PC-3 (cell line): ENCODE results near the gene GTF2F2. TPM values are rescaled to one million over a fixed set of nuclear protein-coding genes. Genes with fewer than 3 reads are reported as not detected.

Experiments
- ATAC-seq: fragments of 200-7000 bp; cut with Tn5 transposase; 2 replicates; pipeline ENCODE4 v1.9.1; 2020; ENCODE audit warnings: mild to moderate bottlenecking, moderate library complexity
- BruUV-seq: library from RNA; stranded (reverse); fragments of 400-500 nt; replicated peaks from 2 replicates; lab custom pipeline; 2021; lab: Mats Ljungman, UMichigan
- CTCF ChIA-PET: fragments of 300-600 bp; sonication (Branson Sonifier 250); formaldehyde crosslinking; loops from one replicate; lab custom pipeline; 2022; ENCODE audit warnings: antibody characterized with exemption; lab: Charles Lee
- POLR2A ChIA-PET: fragments of 300-600 bp; sonication (Branson Sonifier 250); formaldehyde crosslinking; loops from one replicate; lab custom pipeline; 2022; ENCODE audit warnings: antibody characterized with exemption; ENCODE audit not compliant: unreplicated experiment; lab: Charles Lee
- DNase-seq: peaks from one replicate; pipeline ENCODE4 v3.0.0-alpha.2; 2015
- H2AFZ ChIP-seq: fragments of 300-600 bp; sonication (generic); 2 replicates; pipeline ENCODE4 v1.6.0; 2016; ENCODE audit warnings: antibody characterized with exemption, low read length
- H3F3A ChIP-seq: fragments of 300-600 bp; sonication (generic); one replicate; pipeline ENCODE4 v1.6.0; 2017; ENCODE audit warnings: antibody characterized with exemption, low read length, control low read depth, mild to moderate bottlenecking; ENCODE audit not compliant: unreplicated experiment
- H3K27ac ChIP-seq: fragments of 300-600 bp; sonication (generic); 2 replicates; pipeline ENCODE4 v1.5.1; 2016; ENCODE audit warnings: mild to moderate bottlenecking, low read length
- H3K27me3 ChIP-seq: fragments of 300-600 bp; sonication (generic); 2 replicates; pipeline ENCODE4 v1.6.1; 2016; ENCODE audit warnings: low read length, mixed read lengths
- H3K36me3 ChIP-seq: fragments of 300-600 bp; sonication (generic); 2 replicates; pipeline ENCODE4 v1.6.1; 2016; ENCODE audit warnings: low read depth, mixed run types, low read length, mixed read lengths
- H3K4me1 ChIP-seq: fragments of 300-600 bp; sonication (generic); 2 replicates; pipeline ENCODE4 v1.5.1; 2016; ENCODE audit warnings: low read length; ENCODE audit not compliant: insufficient read depth
- H3K4me2 ChIP-seq: fragments of 300-600 bp; sonication (generic); 2 replicates; pipeline ENCODE4 v1.6.0; 2016; ENCODE audit warnings: low read length
- H3K4me3 ChIP-seq: fragments of 300-600 bp; sonication (generic); 2 replicates; pipeline ENCODE4 v1.5.1; 2016; ENCODE audit warnings: mild to moderate bottlenecking, low read length, mixed read lengths
- H3K79me2 ChIP-seq: fragments of 300-600 bp; sonication (generic); 2 replicates; pipeline ENCODE4 v1.6.1; 2017; ENCODE audit warnings: low read length, mixed read lengths
- H3K9ac ChIP-seq: fragments of 300-600 bp; sonication (generic); 2 replicates; pipeline ENCODE4 v1.6.0; 2016; ENCODE audit warnings: mild to moderate bottlenecking, low read length
- H3K9me2 ChIP-seq: fragments of 300-600 bp; sonication (generic); replicated peaks from 2 replicates; pipeline ENCODE4 v1.6.1; 2016; ENCODE audit warnings: mixed run types, low read length, mixed read lengths
- H3K9me3 ChIP-seq: fragments of 300-600 bp; sonication (generic); 2 replicates; pipeline ENCODE4 v1.6.1; 2016; ENCODE audit warnings: low read length, mixed read lengths
- H4K20me1 ChIP-seq: fragments of 300-600 bp; sonication (generic); 2 replicates; pipeline ENCODE4 v1.6.1; 2016; ENCODE audit warnings: low read length, mixed read lengths
- CTCF ChIP-seq: fragments of 300-600 bp; sonication (generic); conservative IDR thresholded peaks from 2 replicates; pipeline ENCODE4 v1.5.1; 2017; ENCODE audit warnings: antibody characterized with exemption, low read depth, mild to moderate bottlenecking, low read length
- EZH2 ChIP-seq: fragments of 300-600 bp; sonication (generic); IDR thresholded peaks from one replicate; pipeline ENCODE4 v1.6.1; 2017; ENCODE audit warnings: antibody characterized with exemption, mild to moderate bottlenecking, low read length; ENCODE audit not compliant: unreplicated experiment
- EZH2phosphoT487 ChIP-seq: fragments of 300-600 bp; sonication (generic); IDR thresholded peaks from 2 replicates; pipeline ENCODE4 v1.6.1; 2018; ENCODE audit warnings: mild to moderate bottlenecking, antibody characterized with exemption, low read length, borderline replicate concordance
- intact Hi-C: fragments of 100-400 bp; cut with micrococcal nuclease; formaldehyde crosslinking; loops from 2 replicates; pipeline ENCODE4 v1.9.0; 2023
- total RNA-seq: library from RNA; depleted of rRNA; stranded (reverse); fragments of >200 nt; gene quantifications from 2 replicates; pipeline ENCODE4 v1.2.3, GENCODE V29; 2014

Gene GTF2F2
- total RNA-seq, 1 experiment from 2014 or later = 28.3 TPM

DNA sequence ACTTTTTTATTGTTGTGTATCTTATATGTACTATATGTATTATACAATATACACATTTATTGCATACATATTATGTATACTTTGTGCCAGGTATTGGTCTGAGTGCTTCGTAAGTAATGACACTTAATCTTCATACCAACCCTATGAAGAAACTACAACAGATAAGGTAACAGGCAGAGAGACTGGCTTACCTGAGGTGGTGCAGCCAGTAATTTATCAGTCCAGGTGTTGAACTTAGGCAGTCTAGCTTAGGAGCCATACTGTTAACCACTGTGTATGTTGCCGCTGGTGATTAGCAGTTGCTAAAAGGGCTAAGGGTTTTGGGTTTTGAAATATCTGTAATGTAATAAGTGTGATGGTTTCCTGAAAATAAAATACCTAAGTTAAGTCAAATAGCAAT, 134.1 kb downstream of the GTF2F2 start:
- no peaks in the 10 kb centered on the region for H3K9me3 ChIP-seq
- H3K4me3 ChIP-seq = no peak overlapping the region
- intact Hi-C loops = no loop called here
- no peak overlapping the region for H2AFZ ChIP-seq
- H4K20me1 ChIP-seq = no peaks in the 10 kb centered on the region
- H3K4me1 ChIP-seq = peaks cover 28% of the 10 kb centered on the region
- H3K27me3 ChIP-seq = no peaks in the 10 kb centered on the region
- no peaks in the 10 kb centered on the region for H3K9me2 ChIP-seq
- H3K79me2 ChIP-seq = no peaks in the 10 kb centered on the region
- no peak overlapping the region for H3K4me2 ChIP-seq
- no TSS peak for BruUV-seq
- ChIA-PET POLR2A (no interaction called here), CTCF (no interaction called here)
- H3K27ac ChIP-seq = no peak overlapping the region
- TF ChIP-seq EZH2phosphoT487 (no peak), EZH2 (no peak), CTCF (no peak)
- H3F3A ChIP-seq = no peaks in the 10 kb centered on the region
- no peak for DNase-seq
- no peak overlapping the region for H3K9ac ChIP-seq
- ATAC-seq = no peak
- H3K36me3 ChIP-seq = peaks cover 7% of the 10 kb centered on the region

- no peak overlapping the region for H3K4me3 ChIP-seq
- H4K20me1 ChIP-seq = no peaks in the 10 kb centered on the region
- H2AFZ ChIP-seq = no peak overlapping the region
- no peaks in the 10 kb centered on the region for H3K27me3 ChIP-seq
- peak overlapping the region; percentile 23; the same call in 1 of the 2 replicates for H3K27ac ChIP-seq
- H3K36me3 ChIP-seq = peaks cover 7% of the 10 kb centered on the region
- ChIA-PET CTCF (no interaction called here), POLR2A (no interaction called here)
- TF ChIP-seq EZH2phosphoT487 (no peak), CTCF (no peak), EZH2 (no peak)
- H3F3A ChIP-seq = no peaks in the 10 kb centered on the region
- no peak overlapping the region for H3K9ac ChIP-seq
- H3K4me2 ChIP-seq = peak overlapping the region; percentile 65
- peak; percentile 73 for ATAC-seq
- H3K79me2 ChIP-seq = no peaks in the 10 kb centered on the region
- no peaks in the 10 kb centered on the region for H3K9me3 ChIP-seq
- intact Hi-C loops = no loop called here
- peaks cover 28% of the 10 kb centered on the region for H3K4me1 ChIP-seq
- no peaks in the 10 kb centered on the region for H3K9me2 ChIP-seq
- peak; percentile 26 for DNase-seq
- BruUV-seq = no TSS peak
Measured at GRCh38 chr13:45255247-45255987, 135.1 kb downstream of the GTF2F2 start.

DNA sequence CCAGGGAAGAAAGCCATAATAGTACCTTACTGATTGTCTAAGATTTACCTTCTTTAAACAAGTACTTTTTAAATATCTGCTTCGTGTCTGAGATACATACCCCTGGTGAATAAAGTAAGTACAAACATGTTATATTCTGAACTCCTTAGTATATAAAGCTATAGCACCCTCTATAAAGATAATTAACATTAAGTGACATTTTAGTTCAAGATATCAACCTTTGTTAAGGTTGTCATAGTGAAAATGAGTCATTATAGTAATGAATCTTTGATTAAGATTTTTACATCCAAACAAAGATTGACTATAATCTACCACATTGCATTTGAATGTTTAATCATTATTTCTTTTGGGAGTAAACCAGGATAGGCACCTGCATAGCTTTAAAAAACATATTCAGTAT, 135.9 kb downstream of the GTF2F2 start:
- Histone ChIP-seq H3K4me1 (peaks cover 28% of the 10 kb centered on the region), H3K9me2 (no peaks in the 10 kb centered on the region), H3K79me2 (no peaks in the 10 kb centered on the region), H2AFZ (no peak overlapping the region), H3F3A (no peaks in the 10 kb centered on the region), H3K9me3 (no peaks in the 10 kb centered on the region), H3K9ac (no peak overlapping the region), H4K20me1 (no peaks in the 10 kb centered on the region), H3K4me3 (no peak overlapping the region), H3K27me3 (no peaks in the 10 kb centered on the region), H3K27ac (no peak overlapping the region), H3K36me3 (peaks cover 7% of the 10 kb centered on the region), H3K4me2 (no peak overlapping the region)
- ChIA-PET CTCF (no interaction called here), POLR2A (no interaction called here)
- ATAC-seq (no peak), DNase-seq (no peak)
- TF ChIP-seq EZH2 = no peak
- TF ChIP-seq EZH2phosphoT487 = no peak
- no peak for TF ChIP-seq CTCF
- no TSS peak for BruUV-seq
- intact Hi-C loops = no loop called here
